Activated CD4-positive, alpha-beta T cell treated with anti-CD3 and anti-CD28 coated beads, Interleukin-2, amount 10 ng/mL, durations not matched to agents 7 days and 5 days (primary cell): ENCODE measurements around the gene NSD2. TPM values are rescaled to one million over a fixed set of nuclear protein-coding genes. Genes with fewer than 3 reads are reported as not detected.
A peak's percentile ranks its signal among the peaks of the same experiment; 100 is the strongest.
"Not testable (repeated sequence)": the region's sequence is repeated elsewhere in the genome, so short reads cannot be mapped to it uniquely, and the experiment has no call there.

ENCODE experiments used
- CTCF ChIA-PET: fragments of 350-600 bp; sonication (Branson Sonifier 250); formaldehyde crosslinking; loops from one replicate; lab custom pipeline; 2021; ENCODE audit warnings: antibody characterized with exemption; lab: Charles Lee
- POLR2A ChIA-PET: fragments of 350-600 bp; sonication (Branson Sonifier 250); formaldehyde crosslinking; loops from one replicate; lab custom pipeline; 2021; ENCODE audit warnings: antibody characterized with exemption; lab: Charles Lee
- DNase-seq: peaks from one replicate; pipeline ENCODE4 v3.0.0-alpha.2; 2020
- H3K27ac Mint-ChIP-seq: one replicate; pipeline ENCODE4 v1.8.0; 2021; ENCODE audit warnings: mild to moderate bottlenecking, moderate library complexity, mixed read lengths
- H3K27me3 Mint-ChIP-seq: one replicate; pipeline ENCODE4 v1.8.0; 2021; ENCODE audit warnings: mixed read lengths
- H3K36me3 Mint-ChIP-seq: one replicate; pipeline ENCODE4 v1.8.0; 2021; ENCODE audit warnings: low read depth, mixed read lengths
- H3K4me1 Mint-ChIP-seq: one replicate; pipeline ENCODE4 v1.8.0; 2021; ENCODE audit warnings: mixed read lengths
- H3K4me3 Mint-ChIP-seq: one replicate; pipeline ENCODE4 v1.8.0; 2021; ENCODE audit warnings: mild to moderate bottlenecking, moderate library complexity, mixed read lengths
- H3K9me3 Mint-ChIP-seq: one replicate; pipeline ENCODE4 v1.8.0; 2021; ENCODE audit warnings: mixed read lengths
- total RNA-seq, 2 experiments: library from RNA; stranded (reverse); gene quantifications; one replicate each; pipeline ENCODE4 v1.2.3, GENCODE V29; 2021

The NSD2 gene
- total RNA-seq, 2 experiments from 2014 or later = 248 to 271 TPM

- ChIA-PET POLR2A (no interaction called here), CTCF (interaction anchor here (0.7 kb wide), 1 partner anchor 79 kb away, joined by 4 read pairs; no protein-coding TSS in a partner anchor)
- Mint-ChIP-seq H3K27me3 (no peaks in the 10 kb centered on the region), H3K4me1 (peaks cover 43% of the 10 kb centered on the region), H3K36me3 (peaks cover 38% of the 10 kb centered on the region), H3K27ac (no peak overlapping the region), H3K9me3 (no peaks in the 10 kb centered on the region), H3K4me3 (peak overlapping the region; percentile 89)
- no peak for DNase-seq
These were observed 135.2 kb downstream of the NSD2 start for GRCh38 chr4:2006367-2006766.

- peak overlapping the region; percentile 91 for H3K27ac Mint-ChIP-seq
- peak overlapping the region; percentile 89 for H3K4me3 Mint-ChIP-seq
- DNase-seq = no peak
- ChIA-PET POLR2A (no interaction called here), CTCF (interaction anchor here (0.7 to 2.6 kb wide), 2 partner anchors 11 to 80 kb away, joined by 4 to 6 read pairs; no protein-coding TSS in a partner anchor)
- peaks cover 2% of the 10 kb centered on the region for H3K27me3 Mint-ChIP-seq
- no peaks in the 10 kb centered on the region for H3K9me3 Mint-ChIP-seq
- peaks cover 36% of the 10 kb centered on the region for H3K36me3 Mint-ChIP-seq
- peaks cover 43% of the 10 kb centered on the region for H3K4me1 Mint-ChIP-seq
These were observed 135.9 kb downstream of the NSD2 start for GRCh38 chr4:2006956-2007653.

GRCh38 chr4:2007804-2008670, 136.8 kb downstream of the NSD2 start:
- Mint-ChIP-seq H3K27me3 (peaks cover 2% of the 10 kb centered on the region), H3K36me3 (peaks cover 26% of the 10 kb centered on the region)
- CTCF ChIA-PET = interaction anchor here (2.6 kb wide), 1 partner anchor 11 kb away, joined by 6 read pairs; no protein-coding TSS in a partner anchor

GRCh38 chr4:2008671-2008920, 137.4 kb downstream of the NSD2 start:
- peaks cover 21% of the 10 kb centered on the region for H3K36me3 Mint-ChIP-seq
- ChIA-PET POLR2A (no interaction called here), CTCF (interaction anchor here (0.6 to 2.6 kb wide), 2 partner anchors 10 to 540 kb away, joined by 3 to 6 read pairs; no protein-coding TSS in a partner anchor)
- H3K4me1 Mint-ChIP-seq = peaks cover 31% of the 10 kb centered on the region
- peaks cover 2% of the 10 kb centered on the region for H3K27me3 Mint-ChIP-seq
- no peaks in the 10 kb centered on the region for H3K9me3 Mint-ChIP-seq
- DNase-seq = no peak
- H3K27ac Mint-ChIP-seq = peak overlapping the region; percentile 93
- H3K4me3 Mint-ChIP-seq = peak overlapping the region; percentile 89

More at GRCh38 chr4:2007804-2008670, 136.8 kb downstream of the NSD2 start:
- POLR2A ChIA-PET = no interaction called here
- H3K9me3 Mint-ChIP-seq = no peaks in the 10 kb centered on the region
- H3K27ac Mint-ChIP-seq = peak overlapping the region; percentile 93
- H3K4me1 Mint-ChIP-seq = peaks cover 36% of the 10 kb centered on the region
- peak overlapping the region; percentile 89 for H3K4me3 Mint-ChIP-seq
- DNase-seq = no peak

GRCh38 chr4:2008921-2009650, 137.9 kb downstream of the NSD2 start, which contains the start of gene NELFA:
Gene NELFA (minus strand): TSS chr4:2008974. CDS start chr4:2008959, 15 bp downstream.
- peaks cover 2% of the 10 kb centered on the region for H3K27me3 Mint-ChIP-seq
- H3K4me3 Mint-ChIP-seq = peak within 1 kb of the TSS; percentile 89
- ChIA-PET POLR2A (interaction anchor here (0.9 kb wide), 1 partner anchor 163 kb away, joined by 6 read pairs; no protein-coding TSS in a partner anchor), CTCF (interaction anchor here (0.6 to 2.6 kb wide), 4 partner anchors 9 to 1498 kb away, joined by 3 to 6 read pairs (median 3); no protein-coding TSS in a partner anchor)
- H3K9me3 Mint-ChIP-seq = no peaks in the 10 kb centered on the region
- peaks cover 21% of the 10 kb centered on the region for H3K36me3 Mint-ChIP-seq
- H3K27ac Mint-ChIP-seq = peak within 1 kb of the TSS; percentile 93
- peak; percentile 96 for DNase-seq
- peaks cover 31% of the 10 kb centered on the region for H3K4me1 Mint-ChIP-seq

GRCh38 chr4:2009651-2010233, 138.5 kb downstream of the NSD2 start:
- peak overlapping the region; percentile 89 for H3K4me3 Mint-ChIP-seq
- H3K4me1 Mint-ChIP-seq = peaks cover 31% of the 10 kb centered on the region
- peak overlapping the region; percentile 93 for H3K27ac Mint-ChIP-seq
- no peaks in the 10 kb centered on the region for H3K9me3 Mint-ChIP-seq
- peaks cover 2% of the 10 kb centered on the region for H3K27me3 Mint-ChIP-seq
- ChIA-PET POLR2A (interaction anchor here (0.9 kb wide), 1 partner anchor 162 kb away, joined by 6 read pairs; no protein-coding TSS in a partner anchor), CTCF (interaction anchor here (0.8 to 2.6 kb wide), 2 partner anchors 9 to 133 kb away, joined by 3 to 6 read pairs; no protein-coding TSS in a partner anchor)
- peaks cover 19% of the 10 kb centered on the region for H3K36me3 Mint-ChIP-seq
- peak; percentile 61 for DNase-seq

GRCh38 chr4:2011583-2011982, 140.4 kb downstream of the NSD2 start:
- Mint-ChIP-seq H3K36me3 (peaks cover 6% of the 10 kb centered on the region), H3K27ac (no peak overlapping the region), H3K9me3 (no peaks in the 10 kb centered on the region), H3K27me3 (peaks cover 2% of the 10 kb centered on the region), H3K4me3 (no peak overlapping the region), H3K4me1 (peaks cover 20% of the 10 kb centered on the region)
- no peak for DNase-seq
- ChIA-PET POLR2A (no interaction called here), CTCF (no interaction called here)

- Mint-ChIP-seq H3K4me1 (peaks cover 7% of the 10 kb centered on the region), H3K27ac (no peak overlapping the region), H3K36me3 (no peaks in the 10 kb centered on the region), H3K27me3 (peaks cover 10% of the 10 kb centered on the region), H3K9me3 (no peaks in the 10 kb centered on the region), H3K4me3 (no peak overlapping the region)
- CTCF ChIA-PET = no interaction called here
- no peak for DNase-seq
- POLR2A ChIA-PET = no interaction called here
These were observed 143.8 kb downstream of the NSD2 start for GRCh38 chr4:2015008-2015407.

- H3K27me3 Mint-ChIP-seq = peaks cover 39% of the 10 kb centered on the region
- H3K27ac Mint-ChIP-seq, H3K4me1 Mint-ChIP-seq, DNase-seq, H3K36me3 Mint-ChIP-seq, H3K9me3 Mint-ChIP-seq, H3K4me3 Mint-ChIP-seq, POLR2A ChIA-PET, CTCF ChIA-PET: not testable (repeated sequence)
These were observed 150.3 kb downstream of the NSD2 start for GRCh38 chr4:2021358-2022018.

GRCh38 chr4:2024683-2025082, 153.5 kb downstream of the NSD2 start:
- Mint-ChIP-seq H3K9me3 (peaks cover 2% of the 10 kb centered on the region), H3K27me3 (peaks cover 56% of the 10 kb centered on the region), H3K36me3 (no peaks in the 10 kb centered on the region), H3K27ac (no peak overlapping the region), H3K4me3 (no peak overlapping the region), H3K4me1 (no peaks in the 10 kb centered on the region)
- POLR2A ChIA-PET = no interaction called here
- DNase-seq = no peak
- CTCF ChIA-PET = no interaction called here

- no peak overlapping the region for H3K27ac Mint-ChIP-seq
- H3K9me3 Mint-ChIP-seq = peaks cover 2% of the 10 kb centered on the region
- DNase-seq = no peak
- H3K36me3 Mint-ChIP-seq = no peaks in the 10 kb centered on the region
- POLR2A ChIA-PET = no interaction called here
- no peak overlapping the region for H3K4me3 Mint-ChIP-seq
- H3K27me3 Mint-ChIP-seq = peaks cover 57% of the 10 kb centered on the region
- no peaks in the 10 kb centered on the region for H3K4me1 Mint-ChIP-seq
- CTCF ChIA-PET = no interaction called here
These were observed 154.6 kb downstream of the NSD2 start for GRCh38 chr4:2025817-2026216.

- H3K9me3 Mint-ChIP-seq, H3K4me3 Mint-ChIP-seq, CTCF ChIA-PET, H3K36me3 Mint-ChIP-seq, DNase-seq, H3K27ac Mint-ChIP-seq, POLR2A ChIA-PET, H3K4me1 Mint-ChIP-seq: not testable (repeated sequence)
- H3K27me3 Mint-ChIP-seq = peaks cover 52% of the 10 kb centered on the region
These were observed 155.9 kb downstream of the NSD2 start for GRCh38 chr4:2027120-2027519.
